ENCODE data around the gene TPST1.

- TF ChIP-seq CTCF (IDR thresholded peaks at IDR 0.05; ENCODE audit: insufficient read depth, low read depth, low read length) (no peak), EZH2 (IDR thresholded peaks at IDR 0.05; ENCODE audit: insufficient read depth, low read length) (no peak)
Measured at GRCh38 chr7:66348959-66349358, 143.8 kb downstream of the TPST1 start.

Data from astrocyte (in vitro differentiated cells and primary cell).